ENCODE results near the gene SMAD3.

DNA sequence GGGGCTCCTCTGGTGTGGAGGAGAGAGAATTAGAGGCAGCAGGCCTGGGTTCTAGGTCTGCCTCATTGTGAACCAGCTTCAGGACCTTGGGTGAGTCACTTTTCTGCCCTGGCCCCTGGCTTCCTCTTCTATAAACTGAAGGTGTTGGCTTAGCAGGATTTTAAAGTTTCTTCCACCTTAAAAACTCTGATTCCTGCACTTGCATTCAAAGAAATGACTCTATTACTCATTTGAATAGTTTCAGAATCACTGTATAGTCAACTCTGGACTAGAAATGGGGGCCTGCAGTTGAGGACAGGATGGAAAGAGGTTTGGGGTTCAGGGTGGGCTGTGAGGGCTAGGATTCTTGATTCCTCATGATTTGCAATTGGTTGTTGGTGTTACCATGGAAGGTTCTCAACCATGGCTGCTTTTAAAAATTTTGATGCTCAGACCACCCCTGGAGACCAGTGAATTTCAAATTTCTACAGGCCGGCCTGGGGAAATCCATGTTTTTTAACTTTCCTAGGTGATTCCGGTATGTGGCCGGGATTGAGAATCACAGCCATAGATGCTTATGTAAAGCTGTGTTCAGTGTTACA, 19.9 kb downstream of the SMAD3 start:
- TF ChIP-seq CEBPB (IDR thresholded peaks at IDR 0.05; ENCODE audit: low read depth, low read length) = no peak
- no peak for TF ChIP-seq POLR2A (IDR thresholded peaks at IDR 0.05; ENCODE audit: low read depth, low read length)
- TF ChIP-seq, protein P1, sequence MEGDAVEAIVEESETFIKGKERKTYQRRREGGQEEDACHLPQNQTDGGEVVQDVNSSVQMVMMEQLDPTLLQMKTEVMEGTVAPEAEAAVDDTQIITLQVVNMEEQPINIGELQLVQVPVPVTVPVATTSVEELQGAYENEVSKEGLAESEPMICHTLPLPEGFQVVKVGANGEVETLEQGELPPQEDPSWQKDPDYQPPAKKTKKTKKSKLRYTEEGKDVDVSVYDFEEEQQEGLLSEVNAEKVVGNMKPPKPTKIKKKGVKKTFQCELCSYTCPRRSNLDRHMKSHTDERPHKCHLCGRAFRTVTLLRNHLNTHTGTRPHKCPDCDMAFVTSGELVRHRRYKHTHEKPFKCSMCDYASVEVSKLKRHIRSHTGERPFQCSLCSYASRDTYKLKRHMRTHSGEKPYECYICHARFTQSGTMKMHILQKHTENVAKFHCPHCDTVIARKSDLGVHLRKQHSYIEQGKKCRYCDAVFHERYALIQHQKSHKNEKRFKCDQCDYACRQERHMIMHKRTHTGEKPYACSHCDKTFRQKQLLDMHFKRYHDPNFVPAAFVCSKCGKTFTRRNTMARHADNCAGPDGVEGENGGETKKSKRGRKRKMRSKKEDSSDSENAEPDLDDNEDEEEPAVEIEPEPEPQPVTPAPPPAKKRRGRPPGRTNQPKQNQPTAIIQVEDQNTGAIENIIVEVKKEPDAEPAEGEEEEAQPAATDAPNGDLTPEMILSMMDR (conservative IDR thresholded peaks at IDR 0.05; ENCODE audit: low read depth, low read length) = no peak
- TF ChIP-seq RFX5 (IDR thresholded peaks at IDR 0.05; ENCODE audit: low read depth, low read length) = no peak
- no peak for TF ChIP-seq MAFK (IDR thresholded peaks at IDR 0.05; ENCODE audit: low read depth, low read length)
- no peak for TF ChIP-seq RAD21 (IDR thresholded peaks at IDR 0.05; ENCODE audit: low read length)
- TF ChIP-seq MXI1 (IDR thresholded peaks at IDR 0.05; ENCODE audit: borderline replicate concordance, low read depth, low read length) = no peak
- TF ChIP-seq, protein P2, sequence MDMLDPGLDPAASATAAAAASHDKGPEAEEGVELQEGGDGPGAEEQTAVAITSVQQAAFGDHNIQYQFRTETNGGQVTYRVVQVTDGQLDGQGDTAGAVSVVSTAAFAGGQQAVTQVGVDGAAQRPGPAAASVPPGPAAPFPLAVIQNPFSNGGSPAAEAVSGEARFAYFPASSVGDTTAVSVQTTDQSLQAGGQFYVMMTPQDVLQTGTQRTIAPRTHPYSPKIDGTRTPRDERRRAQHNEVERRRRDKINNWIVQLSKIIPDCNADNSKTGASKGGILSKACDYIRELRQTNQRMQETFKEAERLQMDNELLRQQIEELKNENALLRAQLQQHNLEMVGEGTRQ (IDR thresholded peaks at IDR 0.05; ENCODE audit: low read depth, low read length) = no peak
- no peak for TF ChIP-seq FOS (IDR thresholded peaks at IDR 0.05; ENCODE audit: low read depth, low read length)
